Activated CD4-positive, alpha-beta T cell treated with anti-CD3 and anti-CD28 coated beads, Interleukin-2, amount 50 U/mL, for 16 hours (primary cell): ENCODE data around the gene STARD7.
"Not testable (repeated sequence)": the region's sequence is repeated elsewhere in the genome, so short reads cannot be mapped to it uniquely, and the experiment has no call there.

Experiments
- DNase-seq: peaks from one replicate; pipeline ENCODE4 v3.0.0-alpha.2; 2020

STARD7 gene

GRCh38 chr2:96233880-96234316, 25.3 kb upstream of the STARD7 start:
- no peak for DNase-seq

DNA sequence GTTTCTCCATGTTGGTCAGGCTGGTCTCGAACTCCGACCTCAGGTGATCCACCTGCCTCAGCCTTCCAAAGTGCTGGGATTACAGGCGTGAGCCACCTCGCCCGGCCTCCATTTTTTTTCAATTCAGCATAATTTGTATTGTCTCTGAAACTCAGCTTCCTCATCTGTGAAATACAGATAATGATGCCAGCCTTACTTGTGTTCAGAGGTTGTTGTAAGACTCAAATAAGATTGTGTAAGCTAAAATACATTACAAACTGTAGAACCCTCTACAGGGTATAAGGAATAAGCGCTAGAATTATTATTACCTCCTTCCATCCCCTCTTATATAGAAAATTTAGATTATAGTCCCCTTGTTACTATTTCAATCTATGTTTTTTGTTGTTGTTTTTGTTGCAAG, 24.8 kb upstream of the STARD7 start:
- no peak for DNase-seq

DNA sequence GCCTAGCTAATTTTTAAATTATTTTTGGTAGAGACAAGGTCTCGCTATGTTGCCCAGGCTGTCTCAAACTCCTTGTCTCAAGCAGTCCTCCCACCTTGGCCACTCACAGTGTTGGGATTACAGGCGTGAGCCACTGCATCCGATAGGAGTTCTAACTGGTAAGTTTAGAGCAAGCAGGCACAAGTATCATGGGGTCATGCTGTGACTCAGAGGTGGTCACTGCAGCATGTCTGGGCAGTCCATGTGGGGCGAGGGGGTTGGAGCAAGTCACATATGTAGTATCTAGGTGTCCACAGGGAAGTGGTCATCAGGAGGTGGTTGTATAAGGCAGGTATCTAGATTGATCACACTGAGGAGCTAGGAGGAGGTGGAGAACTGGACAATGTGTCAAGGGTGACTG, 22.7 kb upstream of the STARD7 start:
- no peak for DNase-seq

GRCh38 chr2:96225016-96225533, 16.4 kb upstream of the STARD7 start:
- no peak for DNase-seq

DNA sequence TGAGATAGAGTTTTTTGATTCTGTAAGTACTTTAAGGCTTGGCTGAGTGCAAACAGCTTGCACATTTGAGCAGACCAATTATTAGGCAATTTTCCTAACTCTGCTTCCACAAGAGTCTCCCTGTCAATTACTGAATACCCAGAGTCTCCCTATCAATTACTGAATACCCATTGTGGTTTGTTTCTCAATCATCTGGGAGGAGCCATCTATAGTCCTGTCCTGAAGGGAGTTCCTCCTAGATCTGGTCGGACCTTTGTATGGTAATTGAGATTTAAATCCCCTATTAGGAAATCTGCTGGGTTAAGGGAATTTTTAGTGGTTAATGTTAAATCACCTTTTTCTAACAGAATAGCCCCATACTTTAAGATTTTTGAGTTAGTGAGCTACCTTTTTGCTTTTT, 12.5 kb upstream of the STARD7 start:
- not testable (repeated sequence) for DNase-seq

DNA sequence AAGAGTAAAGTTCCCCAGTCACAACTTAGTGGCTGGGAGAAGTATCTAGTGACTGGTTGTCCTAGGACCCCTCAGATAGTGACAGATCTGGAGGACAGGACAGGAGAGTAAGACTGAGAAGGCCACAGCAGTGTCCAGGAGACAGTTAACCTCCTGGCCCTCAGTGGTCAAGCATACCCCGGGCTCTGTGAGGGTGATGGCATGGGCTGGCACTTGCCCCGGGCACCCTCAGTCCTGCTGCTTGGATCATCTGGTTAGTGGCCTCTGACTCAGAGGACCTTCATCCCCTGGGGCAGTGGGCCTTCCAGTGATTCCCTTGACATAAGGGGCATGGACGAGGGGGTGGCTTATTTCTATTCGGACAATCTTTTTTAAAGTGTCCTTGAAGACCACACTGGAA, 11.3 kb upstream of the STARD7 start:
- DNase-seq: not testable (repeated sequence)

DNA sequence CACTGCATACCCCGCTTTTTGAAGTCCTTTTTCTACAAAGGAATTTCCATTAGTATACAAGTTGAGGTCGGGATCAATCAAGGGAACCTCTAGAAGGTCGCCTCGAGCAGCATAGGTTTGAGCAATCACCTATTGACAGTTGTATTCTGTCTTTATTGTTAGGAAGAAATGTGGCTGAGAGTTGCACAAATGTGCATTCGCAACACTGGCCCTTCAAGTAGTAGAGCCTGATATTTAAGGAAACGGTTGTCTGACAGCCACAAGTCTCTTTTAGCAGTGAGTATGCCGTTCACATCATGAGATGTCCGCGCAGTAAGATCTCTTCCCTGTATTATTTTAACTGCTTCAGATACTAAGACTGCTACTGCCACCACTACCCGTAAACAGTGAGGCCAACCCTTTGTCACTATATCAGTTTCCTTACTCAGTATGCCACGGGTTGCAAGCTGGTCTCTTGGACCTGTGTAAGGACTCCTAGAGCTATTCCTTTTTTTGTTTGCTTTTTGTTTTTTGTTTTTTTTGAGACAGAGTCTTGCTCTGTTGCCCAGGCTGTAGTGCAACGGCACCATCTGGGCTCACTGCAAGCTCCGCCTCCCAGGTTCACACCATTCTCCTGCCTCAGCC, 10.0 kb upstream of the STARD7 start:
- no peak for DNase-seq

- no peak for DNase-seq
These were observed 5.9 kb upstream of the STARD7 start for GRCh38 chr2:96214554-96214953.

DNA sequence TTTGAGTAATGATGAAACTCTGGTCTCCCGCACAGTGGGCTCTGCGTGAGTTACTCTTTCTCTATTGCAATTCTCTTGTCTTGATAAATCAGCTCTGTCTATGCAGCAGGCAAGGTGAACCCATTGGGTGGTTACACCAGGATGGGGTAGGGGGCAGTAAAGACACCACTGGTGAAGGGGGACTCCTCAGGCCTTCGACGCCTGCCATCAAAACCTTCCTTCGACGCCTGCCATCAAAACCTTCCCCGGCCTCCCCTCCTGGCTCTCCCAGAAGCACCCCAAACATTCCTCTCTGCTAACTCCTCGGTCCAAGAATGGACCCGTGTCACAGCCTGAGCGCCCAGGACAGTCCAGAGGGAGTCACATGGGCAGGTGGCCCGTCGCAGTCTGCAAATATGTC, 4.8 kb upstream of the STARD7 start:
- no peak for DNase-seq

GRCh38 chr2:96212339-96212738, 3.7 kb upstream of the STARD7 start:
- DNase-seq: no peak

- DNase-seq: no peak
These were observed 1.1 kb upstream of the STARD7 start for GRCh38 chr2:96209729-96210085.

- DNase-seq: no peak
These were observed 543 bp upstream of the STARD7 start for GRCh38 chr2:96209011-96209728.

DNA sequence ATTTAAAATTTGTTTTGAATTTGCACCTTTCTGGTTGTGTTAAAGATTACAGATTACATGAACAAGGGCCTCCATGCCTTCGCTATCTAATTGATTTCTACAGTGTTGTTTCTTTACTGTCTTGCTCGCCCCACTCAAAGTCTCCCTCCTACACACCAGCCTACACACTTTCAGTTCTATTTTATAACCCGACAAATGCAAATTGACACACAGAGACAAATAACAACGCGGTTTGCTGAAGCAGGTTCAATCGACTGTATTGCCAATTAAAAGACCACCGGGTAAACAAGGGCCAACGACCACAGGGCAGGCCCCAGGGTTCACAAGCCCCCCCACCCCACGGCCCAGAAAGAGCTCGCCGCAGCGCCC, 869 bp downstream of the STARD7 start:
- peak; percentile 6 for DNase-seq

DNA sequence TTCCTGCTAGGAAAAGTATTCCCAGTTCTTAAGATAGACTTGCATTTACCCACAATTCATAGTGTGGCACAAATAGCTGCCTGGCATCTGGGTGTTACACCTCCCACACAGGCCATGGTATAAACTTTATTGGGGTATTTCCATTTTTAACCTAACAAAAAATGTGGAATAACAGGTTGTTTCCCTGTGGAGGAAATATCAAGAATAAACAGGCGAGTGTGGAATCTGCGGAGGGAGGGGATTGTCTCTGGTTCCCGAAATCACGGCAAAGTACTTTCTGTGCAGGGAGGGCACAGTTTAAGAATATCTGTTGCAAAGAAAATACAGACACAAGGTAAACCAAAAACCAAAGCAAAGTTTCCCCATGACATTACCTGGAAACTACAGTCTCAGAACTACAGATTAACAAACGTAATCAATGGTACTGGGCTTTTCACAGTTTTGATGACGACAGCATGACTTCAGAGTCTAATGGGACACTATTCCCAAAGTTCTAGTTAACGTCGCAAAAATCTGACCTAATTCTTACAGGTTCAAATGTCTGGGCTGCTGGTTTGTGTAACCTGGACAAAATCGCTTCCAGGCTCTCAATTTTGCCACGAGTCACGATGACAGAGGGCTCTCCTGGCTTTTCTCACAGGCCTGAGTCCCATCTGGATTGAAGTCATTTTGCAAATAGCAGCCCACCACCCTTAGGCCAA, 1.4 kb downstream of the STARD7 start:
- peak; percentile 12 for DNase-seq

DNA sequence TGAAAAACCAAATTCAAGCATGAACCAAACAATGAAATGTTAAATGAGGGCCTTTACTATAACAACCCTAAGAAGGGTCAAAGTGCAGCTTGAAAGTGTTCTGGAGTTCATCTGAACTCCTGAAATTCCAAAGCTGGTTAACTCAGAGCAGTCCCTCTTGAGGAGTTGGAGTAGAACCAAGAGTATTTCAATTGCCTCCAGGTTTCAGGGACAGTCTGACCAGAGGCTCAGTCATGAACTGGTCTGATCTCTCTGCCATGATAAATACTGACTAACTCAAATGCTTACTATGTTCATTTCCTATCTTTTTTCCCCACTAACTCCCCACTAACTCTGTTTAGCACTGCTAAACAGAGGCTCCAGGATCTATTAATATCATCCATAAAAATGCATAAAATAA, 2.7 kb downstream of the STARD7 start:
- no peak for DNase-seq

- DNase-seq: no peak
These were observed 3.6 kb downstream of the STARD7 start for GRCh38 chr2:96204836-96205624.

DNA sequence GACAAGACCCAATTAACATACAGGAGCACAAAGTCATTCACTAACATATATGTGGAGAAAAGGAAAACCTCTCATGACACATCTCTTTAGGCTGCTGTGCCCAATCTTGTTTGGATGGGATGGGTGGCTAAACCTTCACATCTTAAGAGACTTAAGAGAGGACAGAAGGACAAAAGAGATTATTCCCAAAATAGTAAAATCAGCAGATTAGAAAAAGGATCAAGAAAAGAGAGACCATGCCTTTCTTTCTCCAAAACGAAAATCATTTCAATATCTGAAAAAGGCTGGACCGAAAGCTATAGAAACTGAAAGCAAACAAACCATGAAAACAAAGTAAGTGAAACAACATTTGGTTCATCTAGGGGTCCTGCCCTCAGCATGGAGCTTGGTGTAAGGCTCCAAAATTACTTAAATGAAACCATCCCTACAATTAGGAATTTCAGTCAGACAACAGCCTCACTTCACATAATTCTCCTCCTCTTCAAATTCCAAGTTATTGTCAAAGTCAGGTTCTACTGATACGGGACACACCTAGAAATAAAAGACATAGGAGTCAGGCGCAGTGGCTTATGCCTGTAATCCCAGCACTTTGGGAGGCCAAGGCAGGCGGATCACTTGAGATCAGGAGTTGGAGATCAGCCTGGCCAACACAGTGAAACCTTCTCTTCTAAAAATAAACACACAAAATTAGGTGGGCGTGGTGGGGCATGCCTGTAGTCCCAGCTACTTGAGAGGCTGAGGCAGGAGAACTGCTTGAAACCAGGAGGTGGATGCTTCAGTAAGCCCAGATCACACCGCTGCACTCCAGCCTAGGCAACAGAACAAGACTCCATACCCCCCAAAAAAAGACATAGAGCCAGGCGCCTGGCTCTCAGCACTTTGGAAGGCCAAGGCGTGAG, 5.2 kb downstream of the STARD7 start:
- peak; percentile 14 for DNase-seq

GRCh38 chr2:96202152-96202854, 6.3 kb downstream of the STARD7 start:
- no peak for DNase-seq

DNA sequence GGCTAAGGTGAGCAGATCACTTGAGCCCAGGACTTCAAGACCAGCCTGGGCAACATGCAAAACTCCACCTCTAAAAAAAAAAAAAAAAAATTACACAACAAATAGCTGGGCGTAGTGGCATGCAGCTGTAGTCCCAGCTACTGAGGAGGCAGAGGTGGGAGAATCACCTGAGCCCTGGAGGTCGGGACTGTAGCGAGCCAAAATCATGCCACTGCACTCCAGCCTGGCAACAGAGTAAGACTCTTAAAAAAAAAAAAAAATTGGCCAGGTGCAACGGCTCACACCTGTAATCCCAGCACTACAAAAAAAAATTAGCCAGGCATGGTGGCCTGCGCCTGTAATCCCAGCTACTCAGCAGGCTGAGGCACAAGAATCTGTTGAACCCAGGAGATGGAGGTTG, 7.3 kb downstream of the STARD7 start:
- no peak for DNase-seq

DNA sequence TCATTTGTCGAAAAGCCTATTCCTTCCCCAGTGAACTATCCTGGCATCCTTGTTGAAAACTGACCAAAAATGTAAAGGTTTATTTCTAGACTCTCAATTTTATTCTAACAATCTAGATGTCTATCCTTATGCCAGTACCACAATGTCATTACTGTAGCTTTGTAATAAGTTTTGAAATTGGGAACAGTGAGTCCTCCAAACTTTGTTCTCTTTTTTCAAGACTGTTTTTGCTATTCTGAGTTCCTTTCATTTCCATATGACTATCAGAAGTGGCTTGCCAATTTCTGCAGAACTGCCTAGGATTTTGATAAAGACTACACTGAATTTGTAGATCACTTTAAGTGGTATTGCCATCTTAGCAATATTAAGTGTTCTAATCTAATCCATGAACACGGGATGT, 9.7 kb downstream of the STARD7 start:
- no peak for DNase-seq

DNA sequence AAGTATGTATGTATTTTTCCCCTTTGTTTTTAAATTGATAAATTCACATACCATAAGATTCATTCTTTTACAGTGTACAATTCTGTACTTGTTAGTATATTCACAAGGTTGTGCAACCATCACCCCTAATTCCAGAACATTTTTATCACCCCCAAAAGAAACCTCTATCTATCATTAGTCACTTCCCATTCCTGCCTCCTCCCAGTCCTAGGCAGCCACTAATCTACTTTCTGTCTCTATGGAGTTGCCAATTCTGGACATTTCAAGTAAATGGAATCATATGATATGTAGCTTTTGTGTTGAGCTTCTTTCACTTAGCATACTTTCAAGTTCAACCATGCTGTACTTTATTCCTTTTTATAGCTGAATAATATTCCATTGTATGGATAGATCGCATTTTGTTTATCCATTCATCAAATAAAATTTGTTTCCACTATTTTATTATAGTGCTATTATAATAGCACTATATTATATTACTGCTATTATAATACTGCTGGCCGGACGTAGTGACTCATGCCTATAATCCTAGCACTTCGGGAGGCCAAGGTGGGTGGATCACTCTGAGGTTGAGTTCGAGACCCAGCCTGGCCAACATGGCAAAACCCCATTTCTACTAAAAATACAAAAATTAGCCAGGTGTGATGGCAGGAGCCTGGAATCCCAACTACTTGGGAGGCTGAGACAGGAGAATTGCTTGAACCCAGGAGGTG, 10.9 kb downstream of the STARD7 start:
- DNase-seq: no peak
